ENCODE results near the gene VPS11.

DNA sequence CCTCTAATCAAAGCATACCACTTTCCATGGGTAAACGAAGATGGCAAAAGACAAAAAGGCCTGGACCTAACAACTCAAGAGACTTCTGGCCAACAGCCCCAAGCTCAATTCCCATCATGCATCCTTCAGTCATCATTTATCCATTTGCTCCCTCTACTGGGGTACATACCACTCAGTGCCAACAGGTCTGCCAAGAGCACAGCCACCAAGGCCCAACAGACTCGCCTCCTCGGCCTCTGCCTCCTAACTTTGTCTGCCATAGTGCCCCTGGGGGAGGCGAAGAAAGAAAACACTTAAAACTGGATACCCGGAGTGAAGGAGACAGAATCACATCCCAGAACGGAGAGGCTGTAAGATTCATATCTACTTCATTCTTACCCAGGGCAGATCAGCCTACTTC is 11.7 kb upstream of the VPS11 start:
- TF ChIP-seq CTCF (IDR thresholded peaks at IDR 0.05), result no peak
- no peak for TF ChIP-seq EZH2phosphoT487 (IDR thresholded peaks at IDR 0.05)
- TF ChIP-seq EZH2 (IDR thresholded peaks at IDR 0.05), result no peak

Data from neural progenitor cell (in vitro differentiated cells).